Measurements from ENCODE around the gene TRABD2A.

DNA sequence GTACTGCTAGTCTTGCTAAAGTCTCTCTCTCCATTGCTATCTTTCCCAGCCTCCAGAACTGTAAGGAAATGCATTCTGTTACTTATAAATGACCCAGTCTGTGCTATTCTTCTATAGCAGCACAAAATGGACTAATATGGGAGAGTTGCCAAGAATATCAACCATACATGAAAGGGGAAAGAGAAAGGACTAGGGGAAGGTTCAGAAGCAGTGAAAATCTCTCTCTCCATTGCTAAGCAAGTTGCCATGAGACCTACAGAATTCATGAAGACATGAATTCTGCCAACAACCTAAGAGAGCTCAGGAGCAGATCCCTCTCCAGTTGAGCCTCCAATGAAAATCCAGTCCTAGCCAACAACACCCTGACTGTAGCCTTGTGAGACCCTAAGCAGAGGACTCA, 3.6 kb upstream of the TRABD2A start:
- TF ChIP-seq EZH2phosphoT487 (IDR thresholded peaks at IDR 0.05; ENCODE audit: insufficient read depth, low read depth), result no peak
- TF ChIP-seq EZH2 (IDR thresholded peaks at IDR 0.05; ENCODE audit: insufficient read depth, poor library complexity, severe bottlenecking), result no peak

Measured in GM23248 (cell line).